ENCODE measurements around the gene GRK5.

GRK5 gene

DNA sequence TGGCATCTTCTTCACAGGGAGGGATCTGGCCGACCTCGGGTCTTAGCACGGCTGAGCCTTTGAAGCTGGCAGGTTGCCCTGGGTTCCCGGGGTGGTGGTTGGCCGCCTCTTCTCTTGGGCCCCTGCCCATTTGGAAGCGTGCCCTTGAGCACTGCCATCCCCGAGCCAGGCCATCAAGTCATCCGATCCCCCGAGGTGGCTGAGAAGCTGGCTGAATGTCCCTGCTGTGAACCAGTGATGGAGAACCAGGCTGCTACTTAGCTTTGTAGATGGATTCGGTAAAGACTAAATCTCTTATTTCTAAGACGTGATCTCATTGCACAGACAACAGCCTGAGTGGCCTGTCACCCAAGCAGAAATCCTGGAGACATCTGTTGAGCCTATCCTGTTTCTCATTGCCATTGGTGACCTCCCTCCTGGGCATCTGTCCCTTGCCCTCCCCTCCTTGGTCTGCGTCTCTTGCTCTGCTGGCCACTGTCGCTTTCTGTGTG lies 74.3 kb downstream of the GRK5 start:
- Histone ChIP-seq H3K23ac (ENCODE audit: low read length in 2 of 2) (no peak overlapping the region), H3K4me2 (ENCODE audit: low read length, poor library complexity, severe bottlenecking) (no peak overlapping the region), H3K9ac (ENCODE audit: low read length) (peak overlapping the region; percentile 59), H3K27ac (ENCODE audit: low read length, poor library complexity, severe bottlenecking) (no peak overlapping the region), H3K4me1 (ENCODE audit: control insufficient read depth, insufficient read depth, low read depth, low read length) (peaks cover 29% of the 10 kb centered on the region), H3K9me3 (ENCODE audit: control insufficient read depth, low read length) (no peaks in the 10 kb centered on the region), H2BK12ac (ENCODE audit: low read length in 2 of 2) (no peak overlapping the region), H3K18ac (ENCODE audit: low read depth in 1 of 2, low read length in 2 of 2) (peak overlapping the region in 1 of 2 experiments; percentile 28), H4K8ac (ENCODE audit: low read length) (peak overlapping the region; percentile 12), H2AFZ (ENCODE audit: low read depth, low read length) (no peak overlapping the region), H3K4ac (ENCODE audit: low read depth in 1 of 2, low read length in 2 of 2) (no peak overlapping the region), H2BK120ac (ENCODE audit: low read depth, low read length) (no peak overlapping the region), H3K79me1 (replicated peaks; ENCODE audit: low read length, poor library complexity, severe bottlenecking) (peaks cover 42% of the 10 kb centered on the region), H3K14ac (ENCODE audit: low read length in 2 of 2) (no peak overlapping the region), H2BK15ac (ENCODE audit: low read depth, poor library complexity, severe bottlenecking) (no peak overlapping the region), H3K27me3 (ENCODE audit: control insufficient read depth in 1 of 2, insufficient read depth in 1 of 2, low read length in 2 of 2) (no peaks in the 10 kb centered on the region), H2BK5ac (ENCODE audit: low read depth, low read length, poor library complexity, severe bottlenecking) (no peak overlapping the region), H4K91ac (ENCODE audit: low read length) (no peak overlapping the region), H2AK5ac (ENCODE audit: low read length, severe bottlenecking) (no peak overlapping the region), H3K4me3 (ENCODE audit: insufficient read depth in 1 of 2, low read depth in 1 of 2, low read length in 2 of 2) (peak overlapping the region in 1 of 2 experiments; percentile 26), H3K36me3 (ENCODE audit: control insufficient read depth in 1 of 2, insufficient read depth in 2 of 2, low read depth in 1 of 2, low read length in 2 of 2) (peaks cover 0 to 4% of the 10 kb centered on the region in 2 experiments)
- no peak for DNase-seq
- 95% methylated on average over 12 of the region's 13 CpGs for WGBS

DNA sequence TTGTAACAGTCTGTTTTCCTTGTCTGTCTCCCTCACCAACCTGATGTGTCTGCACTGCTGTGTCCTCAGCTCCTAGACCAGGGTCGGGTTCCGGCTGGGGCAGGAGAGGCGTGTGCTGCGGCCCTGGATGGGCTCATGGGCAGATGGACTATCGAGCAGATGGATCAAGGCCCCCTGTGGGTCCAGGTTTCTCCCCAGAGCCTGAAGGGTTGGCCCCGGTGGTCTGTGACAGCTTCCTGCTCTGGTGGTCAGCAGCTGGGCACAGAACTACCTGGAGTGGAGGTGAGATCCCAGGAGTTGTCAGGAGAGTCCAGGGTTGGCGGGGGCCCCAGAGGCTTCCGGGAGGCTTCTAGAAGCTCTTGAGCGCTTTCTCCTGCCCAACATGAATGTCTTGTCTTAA lies 75.1 kb downstream of the GRK5 start:
- no peaks in the 10 kb centered on the region for H3K9me3 ChIP-seq (ENCODE audit: control insufficient read depth, low read length)
- no peak overlapping the region for H3K23ac ChIP-seq (ENCODE audit: low read length in 2 of 2)
- H2AFZ ChIP-seq (ENCODE audit: low read depth, low read length): no peak overlapping the region
- H2BK5ac ChIP-seq (ENCODE audit: low read depth, low read length, poor library complexity, severe bottlenecking): no peak overlapping the region
- H3K27ac ChIP-seq (ENCODE audit: low read length, poor library complexity, severe bottlenecking): no peak overlapping the region
- WGBS: 96% methylated on average over 9 of the region's 9 CpGs
- H3K14ac ChIP-seq (ENCODE audit: low read length in 2 of 2): no peak overlapping the region
- no peak overlapping the region for H3K4ac ChIP-seq (ENCODE audit: low read depth in 1 of 2, low read length in 2 of 2)
- H3K18ac ChIP-seq (ENCODE audit: low read depth in 1 of 2, low read length in 2 of 2): no peak overlapping the region
- H3K4me1 ChIP-seq (ENCODE audit: control insufficient read depth, insufficient read depth, low read depth, low read length): peaks cover 29% of the 10 kb centered on the region
- H2BK15ac ChIP-seq (ENCODE audit: low read depth, poor library complexity, severe bottlenecking): no peak overlapping the region
- peaks cover 38% of the 10 kb centered on the region for H3K79me1 ChIP-seq (replicated peaks; ENCODE audit: low read length, poor library complexity, severe bottlenecking)
- peaks cover 0 to 4% of the 10 kb centered on the region in 2 experiments for H3K36me3 ChIP-seq (ENCODE audit: control insufficient read depth in 1 of 2, insufficient read depth in 2 of 2, low read depth in 1 of 2, low read length in 2 of 2)
- H2BK120ac ChIP-seq (ENCODE audit: low read depth, low read length): no peak overlapping the region
- DNase-seq: no peak
- no peaks in the 10 kb centered on the region for H3K27me3 ChIP-seq (ENCODE audit: control insufficient read depth in 1 of 2, insufficient read depth in 1 of 2, low read length in 2 of 2)
- H3K4me2 ChIP-seq (ENCODE audit: low read length, poor library complexity, severe bottlenecking): no peak overlapping the region
- H4K91ac ChIP-seq (ENCODE audit: low read length): peak overlapping the region; percentile 34
- H3K4me3 ChIP-seq (ENCODE audit: insufficient read depth in 1 of 2, low read depth in 1 of 2, low read length in 2 of 2): no peak overlapping the region
- H3K9ac ChIP-seq (ENCODE audit: low read length): peak overlapping the region; percentile 59
- H2BK12ac ChIP-seq (ENCODE audit: low read length in 2 of 2): no peak overlapping the region
- H4K8ac ChIP-seq (ENCODE audit: low read length): peak overlapping the region; percentile 57
- peak overlapping the region; percentile 30 for H2AK5ac ChIP-seq (ENCODE audit: low read length, severe bottlenecking)

DNA sequence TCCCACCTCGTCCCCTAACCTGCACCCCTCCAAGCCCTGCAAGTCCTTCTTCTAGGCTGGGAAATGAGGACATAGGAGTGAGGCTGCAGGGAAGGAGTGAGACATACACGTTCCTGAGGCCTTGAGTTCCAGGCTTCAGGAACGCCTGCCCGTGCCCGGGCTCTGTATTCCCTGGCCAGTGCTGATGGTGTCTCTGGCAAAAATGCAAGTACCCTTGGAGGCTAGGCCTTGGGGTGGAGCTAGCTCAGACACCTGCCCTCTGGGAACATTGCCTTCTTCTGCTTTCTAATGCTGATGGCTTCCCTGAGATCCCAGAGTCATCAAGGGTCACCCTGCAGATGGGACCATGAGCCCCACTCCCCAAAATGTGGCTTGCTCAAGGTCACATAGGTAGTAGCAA lies 76.0 kb downstream of the GRK5 start:
- H3K14ac ChIP-seq (ENCODE audit: low read length in 2 of 2): no peak overlapping the region
- H4K91ac ChIP-seq (ENCODE audit: low read length): no peak overlapping the region
- no peak overlapping the region for H3K4me3 ChIP-seq (ENCODE audit: insufficient read depth in 1 of 2, low read depth in 1 of 2, low read length in 2 of 2)
- H3K4me1 ChIP-seq (ENCODE audit: control insufficient read depth, insufficient read depth, low read depth, low read length): peaks cover 34% of the 10 kb centered on the region
- H2BK12ac ChIP-seq (ENCODE audit: low read length in 2 of 2): no peak overlapping the region
- no peak overlapping the region for H3K4me2 ChIP-seq (ENCODE audit: low read length, poor library complexity, severe bottlenecking)
- H3K9ac ChIP-seq (ENCODE audit: low read length): no peak overlapping the region
- H2BK5ac ChIP-seq (ENCODE audit: low read depth, low read length, poor library complexity, severe bottlenecking): no peak overlapping the region
- 89% methylated on average over 4 of the region's 5 CpGs for WGBS
- H2AFZ ChIP-seq (ENCODE audit: low read depth, low read length): no peak overlapping the region
- H4K8ac ChIP-seq (ENCODE audit: low read length): no peak overlapping the region
- no peak overlapping the region for H2BK120ac ChIP-seq (ENCODE audit: low read depth, low read length)
- peaks cover 0 to 4% of the 10 kb centered on the region in 2 experiments for H3K36me3 ChIP-seq (ENCODE audit: control insufficient read depth in 1 of 2, insufficient read depth in 2 of 2, low read depth in 1 of 2, low read length in 2 of 2)
- no peaks in the 10 kb centered on the region for H3K27me3 ChIP-seq (ENCODE audit: control insufficient read depth in 1 of 2, insufficient read depth in 1 of 2, low read length in 2 of 2)
- no peak overlapping the region for H2BK15ac ChIP-seq (ENCODE audit: low read depth, poor library complexity, severe bottlenecking)
- H3K23ac ChIP-seq (ENCODE audit: low read length in 2 of 2): no peak overlapping the region
- H3K18ac ChIP-seq (ENCODE audit: low read depth in 1 of 2, low read length in 2 of 2): no peak overlapping the region
- H2AK5ac ChIP-seq (ENCODE audit: low read length, severe bottlenecking): no peak overlapping the region
- no peak for DNase-seq
- peaks cover 40% of the 10 kb centered on the region for H3K79me1 ChIP-seq (replicated peaks; ENCODE audit: low read length, poor library complexity, severe bottlenecking)
- H3K27ac ChIP-seq (ENCODE audit: low read length, poor library complexity, severe bottlenecking): no peak overlapping the region
- no peaks in the 10 kb centered on the region for H3K9me3 ChIP-seq (ENCODE audit: control insufficient read depth, low read length)
- no peak overlapping the region for H3K4ac ChIP-seq (ENCODE audit: low read depth in 1 of 2, low read length in 2 of 2)

GRCh38 chr10:119283818-119284217 lies 76.4 kb downstream of the GRK5 start:
- H2BK15ac ChIP-seq (ENCODE audit: low read depth, poor library complexity, severe bottlenecking): no peak overlapping the region
- H2BK5ac ChIP-seq (ENCODE audit: low read depth, low read length, poor library complexity, severe bottlenecking): no peak overlapping the region
- WGBS: 93% methylated on average over 3 of the region's 5 CpGs
- peaks cover 38% of the 10 kb centered on the region for H3K4me1 ChIP-seq (ENCODE audit: control insufficient read depth, insufficient read depth, low read depth, low read length)
- no peak overlapping the region for H4K8ac ChIP-seq (ENCODE audit: low read length)
- peaks cover 41% of the 10 kb centered on the region for H3K79me1 ChIP-seq (replicated peaks; ENCODE audit: low read length, poor library complexity, severe bottlenecking)
- H3K4me3 ChIP-seq (ENCODE audit: insufficient read depth in 1 of 2, low read depth in 1 of 2, low read length in 2 of 2): no peak overlapping the region
- H3K27ac ChIP-seq (ENCODE audit: low read length, poor library complexity, severe bottlenecking): no peak overlapping the region
- H2BK120ac ChIP-seq (ENCODE audit: low read depth, low read length): no peak overlapping the region
- no peak overlapping the region for H2AFZ ChIP-seq (ENCODE audit: low read depth, low read length)
- H4K91ac ChIP-seq (ENCODE audit: low read length): no peak overlapping the region
- peaks cover 0 to 4% of the 10 kb centered on the region in 2 experiments for H3K36me3 ChIP-seq (ENCODE audit: control insufficient read depth in 1 of 2, insufficient read depth in 2 of 2, low read depth in 1 of 2, low read length in 2 of 2)
- H3K4ac ChIP-seq (ENCODE audit: low read depth in 1 of 2, low read length in 2 of 2): peak overlapping the region in 1 of 2 experiments; percentile 36
- no peak overlapping the region for H3K14ac ChIP-seq (ENCODE audit: low read length in 2 of 2)
- no peak overlapping the region for H3K23ac ChIP-seq (ENCODE audit: low read length in 2 of 2)
- no peak overlapping the region for H2AK5ac ChIP-seq (ENCODE audit: low read length, severe bottlenecking)
- no peak for DNase-seq
- H3K9me3 ChIP-seq (ENCODE audit: control insufficient read depth, low read length): no peaks in the 10 kb centered on the region
- no peak overlapping the region for H2BK12ac ChIP-seq (ENCODE audit: low read length in 2 of 2)
- H3K4me2 ChIP-seq (ENCODE audit: low read length, poor library complexity, severe bottlenecking): no peak overlapping the region
- H3K27me3 ChIP-seq (ENCODE audit: control insufficient read depth in 1 of 2, insufficient read depth in 1 of 2, low read length in 2 of 2): no peaks in the 10 kb centered on the region
- peak overlapping the region in 1 of 2 experiments; percentile 9 for H3K18ac ChIP-seq (ENCODE audit: low read depth in 1 of 2, low read length in 2 of 2)
- H3K9ac ChIP-seq (ENCODE audit: low read length): no peak overlapping the region

All from mesenchymal stem cell (in vitro differentiated cells and primary cell).